GM21515 (cell line): ENCODE data around the gene NR6A1.
"Not testable (repeated sequence)": the region's sequence is repeated elsewhere in the genome, so short reads cannot be mapped to it uniquely, and the experiment has no call there.

Experiments used
- ATAC-seq: cut with Tn5 transposase; IDR thresholded peaks from one replicate; pipeline ENCODE4 v1.9.1; 2021; ENCODE audit not compliant: unreplicated experiment

Gene NR6A1

DNA sequence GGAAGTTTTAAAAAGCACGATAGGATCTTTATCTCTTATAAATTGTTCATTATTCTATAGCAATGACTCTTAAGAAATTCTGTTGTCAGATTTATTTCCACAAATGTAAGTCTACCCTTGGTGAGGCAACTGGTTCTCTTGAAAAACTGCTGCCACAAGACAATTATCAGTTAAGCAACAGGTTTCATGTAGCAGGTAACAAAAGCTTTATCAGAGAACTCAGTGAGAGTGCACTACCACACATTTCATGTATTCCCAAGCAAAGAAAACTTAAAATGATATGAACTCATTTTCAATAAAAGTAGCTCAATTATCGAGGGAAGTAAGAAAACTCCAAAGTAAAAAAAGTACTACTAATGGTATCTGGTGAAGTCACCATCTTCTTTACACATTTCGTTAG, 9.4 kb downstream of the NR6A1 start:
- ATAC-seq = no peak

DNA sequence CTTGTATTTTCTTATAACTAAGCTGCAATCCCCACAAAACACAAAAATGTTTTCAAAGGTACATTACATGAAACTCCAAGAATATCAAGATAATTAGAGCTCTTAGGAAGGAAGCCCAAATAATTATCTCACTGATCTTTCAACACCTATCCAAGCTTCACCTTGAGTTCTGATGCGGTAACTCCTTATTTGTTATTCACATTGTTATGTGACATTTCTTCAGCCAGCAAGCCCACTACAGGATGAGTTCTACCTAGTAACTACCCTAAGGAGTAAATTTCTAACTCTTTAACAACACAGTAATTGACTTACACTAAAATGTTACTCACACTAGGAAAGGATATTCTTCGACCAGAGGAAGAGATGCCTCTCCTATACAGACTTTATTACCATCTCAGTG, 9.9 kb downstream of the NR6A1 start:
- no peak for ATAC-seq

DNA sequence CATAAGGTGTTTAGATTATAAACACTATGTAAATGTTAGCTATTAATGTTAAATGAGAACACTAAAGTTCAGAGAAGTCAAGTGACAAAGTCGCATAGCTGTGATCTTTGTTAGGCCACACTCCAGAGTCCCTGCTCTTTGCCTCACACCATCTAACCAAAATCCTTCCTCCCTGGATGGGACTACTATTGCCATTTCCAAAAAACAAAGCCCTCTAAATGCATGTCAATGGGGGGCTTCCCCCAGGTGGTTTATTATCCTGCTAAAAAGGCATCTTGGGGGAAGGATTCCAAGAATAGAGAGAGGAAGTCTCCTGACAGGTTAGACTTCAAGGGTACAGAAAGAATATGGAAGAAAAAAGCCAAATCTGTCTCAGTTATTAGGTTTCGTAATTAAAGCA, 10.4 kb downstream of the NR6A1 start:
- ATAC-seq = no peak

DNA sequence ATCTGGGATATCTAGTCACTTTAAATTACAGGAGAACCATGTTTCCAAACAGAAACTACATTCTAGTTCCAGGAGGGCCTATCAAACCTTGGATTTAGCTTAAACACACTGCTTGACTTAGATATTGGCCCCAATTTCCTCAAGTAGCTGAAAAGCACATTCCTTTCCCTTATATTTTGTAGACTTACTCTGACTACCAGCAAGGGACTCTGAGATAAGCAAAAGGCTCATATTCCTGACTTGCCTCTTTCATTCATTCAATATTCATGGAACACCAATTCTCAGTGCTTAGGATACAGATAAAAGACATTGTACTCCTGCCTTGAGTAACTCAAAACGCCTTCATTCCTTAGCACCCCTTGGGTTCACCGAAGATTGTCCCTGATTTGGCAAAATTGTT, 11.8 kb downstream of the NR6A1 start:
- ATAC-seq = no peak

DNA sequence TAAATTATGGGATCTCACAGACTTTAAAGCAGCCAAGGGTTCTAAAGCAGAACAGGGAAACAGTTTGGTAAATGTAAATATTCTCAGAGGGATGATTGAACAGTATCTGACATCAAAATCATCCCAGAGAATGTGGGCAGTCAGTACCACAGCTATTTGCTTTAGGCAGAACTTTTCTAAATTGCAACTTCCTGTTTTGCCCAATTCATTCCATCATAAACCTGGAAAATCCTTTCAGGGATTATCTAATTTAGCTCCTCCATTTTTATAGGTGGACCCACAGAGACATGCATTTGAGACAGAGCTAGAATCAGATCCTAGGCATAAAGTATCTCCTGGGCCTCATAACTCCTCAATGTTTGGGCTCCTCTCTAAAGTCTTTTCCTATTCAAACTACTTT, 12.4 kb downstream of the NR6A1 start:
- ATAC-seq = no peak

DNA sequence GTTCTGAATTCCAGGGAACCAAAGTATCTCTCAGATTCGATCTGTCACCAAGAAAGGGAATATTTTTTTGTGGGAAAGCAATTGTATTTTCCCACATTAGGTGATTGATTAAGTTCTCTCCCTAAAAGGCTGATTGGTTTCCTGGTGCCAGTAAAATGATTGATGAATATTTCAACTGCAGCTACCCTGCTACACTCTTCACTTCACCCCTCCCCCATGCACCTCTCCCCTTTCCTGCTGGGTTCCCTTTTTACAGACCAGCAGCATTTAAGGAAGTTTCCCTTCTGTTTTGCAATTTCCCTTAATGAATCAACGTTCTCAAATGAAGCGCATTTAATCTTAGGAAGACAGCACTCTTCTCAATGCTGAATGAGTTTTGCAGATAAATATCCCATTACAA, 13.1 kb downstream of the NR6A1 start:
- no peak for ATAC-seq

DNA sequence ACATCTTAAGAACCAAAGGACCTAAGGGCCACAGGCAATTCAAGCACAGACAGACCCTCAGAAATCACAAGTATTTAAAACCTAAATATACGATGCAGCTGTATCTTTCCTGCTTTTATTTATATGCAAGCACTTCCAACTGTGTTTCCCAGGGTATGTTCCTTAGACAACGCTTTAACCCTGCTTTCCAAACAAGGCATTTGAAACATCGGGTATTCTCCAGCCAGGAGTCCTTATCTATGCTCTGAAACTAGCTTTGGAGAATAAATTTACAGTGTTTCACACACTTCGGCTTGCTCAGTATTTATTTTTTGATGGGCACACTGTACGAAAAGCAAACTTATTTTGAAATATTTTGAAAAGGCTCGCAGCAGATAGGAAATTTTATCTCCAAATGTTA, 13.5 kb downstream of the NR6A1 start:
- ATAC-seq = no peak

DNA sequence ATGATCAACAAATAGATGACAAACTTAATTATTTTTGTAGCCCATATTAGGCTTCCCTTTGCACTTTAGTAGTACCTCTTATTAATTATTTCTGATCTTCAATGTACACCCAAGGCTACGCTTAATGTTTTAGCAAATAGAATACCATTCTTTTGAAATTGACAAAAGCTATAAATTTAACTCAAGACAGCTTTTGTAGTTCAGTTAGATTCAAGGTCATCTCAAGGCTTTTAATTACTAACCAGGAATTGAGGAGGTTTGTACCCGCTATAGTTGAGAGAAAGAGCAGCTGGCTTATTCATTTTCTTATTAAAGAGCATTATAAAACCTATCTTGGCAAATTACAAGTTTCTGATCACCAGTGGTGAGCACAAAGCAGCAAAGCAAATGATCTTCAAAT, 15.1 kb downstream of the NR6A1 start:
- no peak for ATAC-seq

DNA sequence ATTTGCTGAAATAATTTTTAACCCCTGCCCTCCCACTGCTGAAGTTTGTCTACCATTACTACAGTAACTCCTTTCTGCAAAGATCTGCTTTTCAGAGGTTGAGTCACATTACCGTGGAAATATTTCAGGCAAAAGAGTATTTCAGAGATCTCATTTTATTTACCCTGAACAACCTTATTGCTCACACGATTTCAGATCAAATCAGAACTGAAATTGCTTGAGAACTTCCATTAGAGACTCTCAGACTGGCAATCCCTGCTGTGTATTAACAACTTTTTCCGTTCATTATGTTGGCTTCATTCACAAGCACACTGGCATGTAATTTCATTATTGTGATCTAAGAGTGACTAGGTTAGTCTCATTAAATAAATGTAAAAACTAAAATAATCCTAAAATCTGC, 16.1 kb downstream of the NR6A1 start:
- ATAC-seq = no peak

DNA sequence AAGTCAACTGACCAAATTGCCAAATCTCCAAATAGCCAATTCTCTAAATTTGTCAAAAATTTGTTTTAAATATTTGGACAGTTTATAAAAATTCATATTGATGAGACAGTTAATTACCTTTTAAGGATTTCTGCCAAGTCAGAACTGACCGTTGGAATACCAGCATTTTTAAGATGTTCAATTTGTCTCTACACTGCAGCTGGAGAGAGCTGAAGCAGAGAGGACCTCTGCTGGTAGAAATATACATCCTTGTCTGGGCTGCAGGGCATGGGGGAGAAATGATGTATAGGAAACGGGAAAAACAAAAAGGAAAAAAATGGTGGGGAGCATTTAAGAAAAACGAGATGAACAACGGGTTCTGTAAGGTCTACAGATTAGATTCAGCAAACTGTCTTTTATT, 16.8 kb downstream of the NR6A1 start:
- no peak for ATAC-seq

DNA sequence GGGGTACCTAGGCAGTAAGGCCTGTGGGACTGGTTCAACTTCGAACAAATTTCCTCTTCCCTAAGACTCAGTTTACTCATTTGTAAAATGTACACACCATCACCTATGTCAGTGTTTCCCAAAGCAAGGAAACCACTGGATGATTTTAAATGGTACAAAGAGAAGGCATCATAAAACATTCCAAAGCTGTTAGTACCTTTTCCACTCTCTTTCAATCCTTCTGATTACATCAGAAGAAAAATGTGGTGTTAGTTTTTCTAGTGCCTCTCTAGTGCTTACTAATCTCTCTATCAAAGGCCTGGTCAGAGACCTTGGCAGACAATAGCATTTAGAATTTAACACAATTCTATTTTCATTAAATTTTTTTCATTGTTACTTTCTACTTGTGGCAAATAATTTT, 18.1 kb downstream of the NR6A1 start:
- ATAC-seq = no peak

DNA sequence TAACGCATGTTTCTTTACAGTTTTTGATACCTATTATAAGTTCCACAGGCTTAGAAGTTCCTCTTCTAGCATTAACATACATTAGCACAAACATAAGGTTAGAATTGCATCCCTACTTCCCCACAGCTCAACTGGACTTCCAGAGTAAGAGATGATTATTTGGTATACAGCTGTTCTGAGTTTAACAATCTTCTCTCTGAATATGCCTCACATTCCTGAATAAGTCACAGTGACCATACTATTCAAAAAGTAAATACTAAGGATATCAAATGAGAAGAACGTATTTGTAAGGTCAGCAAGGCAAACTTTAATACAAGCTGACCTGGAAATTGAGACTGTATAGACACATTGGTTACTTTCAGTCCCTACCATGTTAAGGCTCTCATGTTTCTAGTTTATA, 21.3 kb downstream of the NR6A1 start:
- ATAC-seq = no peak

DNA sequence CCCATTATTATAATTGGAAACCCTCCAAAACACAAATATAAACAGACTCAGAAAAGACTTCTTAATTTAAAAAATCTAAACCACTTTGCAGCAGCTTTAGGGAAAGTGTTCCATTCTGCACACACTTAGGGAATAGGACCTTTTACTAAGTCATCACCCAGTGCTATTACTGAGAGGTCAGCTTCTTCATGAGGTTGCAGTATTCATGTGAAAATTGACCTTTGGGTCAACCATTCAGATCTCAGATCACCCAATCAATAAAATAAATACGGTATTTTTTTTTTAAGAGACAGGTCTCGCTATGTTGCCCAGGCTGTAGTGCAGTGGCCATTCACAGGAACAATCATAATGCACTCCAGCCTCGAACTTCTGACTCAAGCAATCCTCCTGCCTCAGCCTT, 21.8 kb downstream of the NR6A1 start:
- no peak for ATAC-seq

DNA sequence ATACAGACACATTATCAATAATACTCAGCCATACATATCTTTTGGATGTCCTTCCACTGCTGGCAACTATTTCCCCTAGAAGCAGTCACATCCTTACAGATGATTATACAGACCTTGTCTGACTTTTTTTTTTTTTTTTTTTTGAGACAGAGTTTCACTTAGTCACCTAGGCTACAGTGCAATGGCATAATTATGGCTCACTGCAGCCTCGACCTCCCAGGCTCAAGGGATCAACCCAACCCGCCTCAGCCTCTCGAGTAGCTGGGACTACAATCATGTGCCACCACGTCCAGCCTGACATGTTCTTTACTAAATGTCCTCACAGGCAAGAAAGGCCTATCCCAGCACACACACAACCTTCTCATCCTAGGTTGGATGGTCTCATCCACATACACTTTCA, 24.0 kb downstream of the NR6A1 start:
- ATAC-seq = no peak

DNA sequence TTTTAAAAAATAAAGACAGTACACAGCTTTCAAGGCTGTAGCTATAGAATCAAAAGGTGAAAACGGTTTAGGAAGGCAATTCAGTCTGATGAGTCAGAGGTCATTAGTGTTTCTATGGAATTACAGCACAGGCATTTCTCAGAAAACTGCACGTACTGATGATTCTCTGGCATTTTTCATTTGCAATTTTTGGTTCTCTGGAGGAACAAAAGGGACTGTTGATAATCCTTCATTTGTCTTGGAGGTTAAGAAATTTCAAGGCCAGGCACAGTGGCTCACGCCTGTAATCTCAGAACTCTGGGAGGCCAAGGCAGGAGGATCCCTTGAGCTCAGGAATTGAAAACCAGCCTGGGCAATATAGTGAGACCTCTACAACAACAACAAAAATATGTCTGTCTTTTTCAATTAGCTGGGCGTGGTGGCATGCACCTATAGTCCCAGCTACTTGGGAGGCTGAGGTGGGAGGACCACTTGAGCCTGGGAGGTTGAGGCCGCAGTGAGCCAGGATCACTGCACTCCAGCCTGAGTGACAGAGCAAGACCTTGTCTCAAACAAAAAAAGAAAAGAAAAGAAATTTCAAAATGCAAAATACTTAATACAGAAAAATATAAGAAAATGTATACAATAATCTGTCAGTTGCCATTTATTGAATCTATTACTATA, 27.3 kb downstream of the NR6A1 start:
- no peak for ATAC-seq

DNA sequence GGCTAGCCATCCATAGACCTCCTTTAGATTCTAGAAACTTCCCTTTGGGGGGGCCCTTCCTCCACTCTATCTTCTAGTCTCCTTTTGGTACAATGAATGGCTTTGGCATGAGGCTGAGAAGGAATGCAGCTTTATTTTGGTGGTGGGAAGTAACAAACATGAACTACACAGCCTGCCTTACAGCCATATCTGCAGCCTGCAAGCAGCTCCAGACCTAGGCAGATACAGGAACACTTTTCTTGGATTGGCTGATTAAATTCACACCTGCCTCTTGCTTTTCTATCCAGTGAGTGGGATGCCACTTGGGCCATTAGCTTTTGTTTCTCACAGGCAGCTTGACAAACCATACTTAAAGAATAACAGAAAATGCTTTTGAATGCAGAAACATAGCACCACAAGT, 28.2 kb downstream of the NR6A1 start:
- ATAC-seq = no peak

DNA sequence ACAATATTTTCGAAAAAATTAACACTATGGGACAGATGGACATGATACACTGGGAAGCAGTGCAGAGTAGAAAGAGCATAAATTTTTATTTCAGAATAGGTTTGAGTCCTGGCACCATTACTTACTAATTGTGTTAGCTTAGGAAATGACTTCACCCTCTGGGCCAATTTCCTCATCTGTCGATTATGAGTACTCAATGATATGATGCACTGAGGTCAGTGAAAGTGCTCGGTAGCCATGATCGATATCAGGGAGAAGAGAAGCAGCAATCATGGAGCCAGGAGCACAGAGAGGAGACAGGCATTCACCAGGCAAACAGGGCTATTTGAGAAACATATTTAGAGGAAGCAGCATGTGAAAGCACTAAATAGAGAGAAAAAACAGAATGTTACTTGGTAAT, 29.4 kb downstream of the NR6A1 start:
- ATAC-seq = no peak

DNA sequence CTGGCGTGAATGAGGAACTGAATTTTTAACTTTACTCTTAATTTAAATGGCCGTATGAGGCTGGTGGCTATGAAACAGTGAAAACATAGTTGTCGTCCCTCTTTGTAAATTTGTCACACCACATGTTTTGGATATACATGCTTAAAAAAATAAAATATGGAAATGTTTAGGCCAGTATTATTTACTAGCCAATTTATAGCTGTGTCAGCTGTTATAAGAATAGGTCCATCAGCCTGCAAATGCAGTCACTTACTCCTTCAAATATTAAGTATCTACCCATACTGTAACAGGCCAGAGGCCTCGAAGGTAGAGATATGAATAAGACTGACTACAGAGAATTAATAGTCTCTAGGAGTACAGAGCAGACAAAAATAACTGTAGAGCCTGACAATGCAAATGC, 30.0 kb downstream of the NR6A1 start:
- ATAC-seq = no peak

DNA sequence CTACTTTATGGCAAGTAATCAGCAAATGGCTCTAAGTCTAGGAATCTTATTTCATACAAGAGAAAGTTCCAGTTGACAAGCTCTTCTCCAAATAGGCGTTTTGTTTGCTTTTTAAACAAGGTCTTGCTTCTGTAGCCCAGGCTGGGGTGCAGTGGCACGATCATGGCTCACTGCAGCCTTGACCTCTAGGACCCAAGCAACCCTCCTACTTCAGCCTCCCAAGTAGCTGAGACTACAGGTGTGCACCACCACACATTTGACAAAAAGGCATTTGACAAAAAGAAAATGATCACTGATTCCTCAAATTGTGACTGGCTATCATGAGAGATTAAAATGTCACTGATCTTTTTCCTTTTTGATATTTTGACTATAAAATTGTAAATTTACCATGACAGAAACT, 31.8 kb downstream of the NR6A1 start:
- no peak for ATAC-seq

DNA sequence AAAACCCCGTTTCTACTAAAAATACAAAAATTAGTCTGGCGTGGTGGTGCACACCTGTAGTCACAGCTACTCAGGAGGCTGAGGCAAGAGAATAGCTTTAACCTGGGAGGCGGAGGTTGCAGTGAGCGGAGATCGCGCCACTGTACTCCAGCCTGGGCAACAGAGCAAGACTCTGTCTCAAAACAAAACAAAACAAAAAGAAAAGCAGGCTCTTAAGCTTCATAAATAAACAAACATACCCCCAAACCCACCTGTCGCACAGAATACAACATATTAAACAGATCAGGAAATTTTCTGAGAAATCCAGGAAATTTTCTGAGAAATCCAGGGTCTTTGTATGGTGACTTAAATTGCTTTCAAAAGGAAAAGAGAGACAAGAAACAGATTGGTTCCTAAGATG, 33.0 kb downstream of the NR6A1 start:
- not testable (repeated sequence) for ATAC-seq

DNA sequence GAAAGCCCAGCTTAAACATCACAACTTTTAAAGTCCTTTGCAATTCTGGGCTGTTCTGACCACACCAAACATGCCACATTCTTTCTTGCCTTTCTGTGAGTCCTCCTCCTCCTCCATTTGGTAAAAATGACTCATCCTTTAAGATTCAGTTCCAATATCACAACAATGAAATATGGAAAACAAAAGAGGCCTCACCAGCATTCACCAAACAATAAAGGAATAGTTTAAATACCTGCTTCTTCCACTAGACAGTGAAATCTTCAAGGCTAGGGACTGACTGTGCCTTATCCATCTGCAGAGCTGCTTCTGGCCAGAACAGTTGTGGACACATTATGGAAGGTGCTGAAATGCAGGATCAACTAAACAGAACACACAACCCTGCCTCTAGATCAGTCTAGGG, 36.0 kb downstream of the NR6A1 start:
- ATAC-seq = no peak

DNA sequence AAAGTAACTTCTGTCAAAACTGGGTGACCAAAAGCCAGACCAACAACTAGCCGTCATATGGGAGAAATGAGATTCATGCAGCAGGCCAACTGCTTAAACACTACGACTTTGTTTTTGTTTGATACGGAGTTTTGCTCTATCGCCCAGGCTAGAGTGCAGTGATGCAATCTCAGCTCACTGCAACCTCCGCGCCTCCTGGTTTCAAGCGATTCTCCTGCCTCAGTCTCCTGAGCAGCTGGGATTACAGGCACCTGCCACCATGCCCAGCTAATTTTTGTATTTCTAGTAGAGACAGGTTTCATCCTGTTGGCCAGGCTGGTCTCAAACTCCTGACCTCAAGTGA, 36.4 kb downstream of the NR6A1 start:
- ATAC-seq = not testable (repeated sequence)

DNA sequence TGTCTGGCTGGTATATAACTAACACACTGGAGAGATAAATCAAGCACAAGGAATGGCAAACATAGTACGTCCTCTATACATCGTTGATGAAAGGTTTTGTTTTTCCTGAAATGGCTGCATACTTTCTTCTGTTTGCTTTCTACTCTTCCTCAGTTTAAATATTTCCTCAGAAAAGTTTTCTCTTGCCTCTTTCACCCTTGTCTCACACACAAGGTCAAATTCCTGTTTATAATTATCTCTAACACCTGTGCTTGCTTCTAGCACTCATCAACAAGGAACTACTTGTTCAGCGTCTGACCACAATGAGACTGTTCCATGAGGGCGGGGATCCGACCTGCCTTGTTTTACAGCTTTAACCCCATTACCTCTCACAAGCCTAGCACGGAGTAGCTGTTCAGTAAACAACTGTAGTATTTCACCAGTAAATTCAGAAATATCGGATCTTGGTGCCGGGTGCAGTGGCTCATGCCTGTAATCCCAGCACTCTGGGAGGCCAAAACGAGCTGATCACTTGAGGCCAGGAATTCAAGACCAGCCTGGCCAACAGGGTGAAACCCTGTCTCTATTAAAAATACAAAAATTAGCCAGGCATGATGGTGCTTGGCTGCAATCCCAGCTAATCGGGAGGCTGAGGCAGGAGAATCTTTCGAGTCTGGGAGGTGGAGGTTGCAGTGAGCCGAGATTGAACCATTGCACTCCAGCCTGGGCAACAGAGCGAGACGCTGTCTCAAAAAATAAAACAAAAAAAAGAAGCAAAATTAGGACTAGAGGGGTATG, 37.0 kb downstream of the NR6A1 start:
- ATAC-seq = no peak
